HG02678 (cell line): Measurements from ENCODE around the gene CARMIL3.

Experiments used
- ATAC-seq: cut with Tn5 transposase; IDR thresholded peaks from one replicate; pipeline ENCODE4 v1.9.1; 2021; ENCODE audit warnings: mild to moderate bottlenecking, moderate library complexity; ENCODE audit not compliant: unreplicated experiment

The CARMIL3 gene

DNA sequence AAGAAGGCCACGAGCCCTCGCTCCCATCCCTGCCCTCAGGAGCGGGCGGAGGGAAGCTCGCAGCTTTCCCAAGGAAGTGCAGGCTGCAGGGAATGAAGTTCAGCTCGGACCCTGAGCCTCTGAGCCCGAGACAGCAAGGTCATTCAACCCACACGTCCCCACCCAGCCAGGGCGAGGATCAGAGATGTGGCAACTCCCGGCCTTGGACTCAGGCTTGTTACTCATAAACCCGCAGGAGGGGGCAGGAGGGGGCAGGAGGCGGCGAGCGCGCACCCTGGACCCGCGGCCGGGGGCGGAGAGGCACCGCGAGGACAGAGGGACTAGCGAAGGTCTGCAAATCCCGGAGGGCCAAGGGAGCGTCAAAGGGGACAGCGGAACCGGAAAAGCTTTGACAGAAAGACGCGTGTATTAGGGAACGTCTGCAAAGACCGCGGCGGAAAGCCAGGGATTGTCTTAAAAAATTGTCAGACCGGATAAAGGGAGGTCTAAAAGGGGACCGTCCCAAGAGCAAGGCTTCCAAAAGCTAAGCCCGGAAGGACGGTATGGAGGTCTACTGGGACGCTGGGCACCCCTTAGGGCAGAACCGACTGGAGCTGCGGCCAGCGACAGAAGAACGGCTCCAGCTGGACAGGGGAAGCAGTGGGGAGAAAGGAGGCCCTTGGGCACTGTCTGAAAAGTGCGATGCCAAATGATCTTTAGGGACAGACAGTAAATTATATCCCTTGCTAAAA, 62.2 kb downstream of the CARMIL3 start:
- ATAC-seq: peak; percentile 27

DNA sequence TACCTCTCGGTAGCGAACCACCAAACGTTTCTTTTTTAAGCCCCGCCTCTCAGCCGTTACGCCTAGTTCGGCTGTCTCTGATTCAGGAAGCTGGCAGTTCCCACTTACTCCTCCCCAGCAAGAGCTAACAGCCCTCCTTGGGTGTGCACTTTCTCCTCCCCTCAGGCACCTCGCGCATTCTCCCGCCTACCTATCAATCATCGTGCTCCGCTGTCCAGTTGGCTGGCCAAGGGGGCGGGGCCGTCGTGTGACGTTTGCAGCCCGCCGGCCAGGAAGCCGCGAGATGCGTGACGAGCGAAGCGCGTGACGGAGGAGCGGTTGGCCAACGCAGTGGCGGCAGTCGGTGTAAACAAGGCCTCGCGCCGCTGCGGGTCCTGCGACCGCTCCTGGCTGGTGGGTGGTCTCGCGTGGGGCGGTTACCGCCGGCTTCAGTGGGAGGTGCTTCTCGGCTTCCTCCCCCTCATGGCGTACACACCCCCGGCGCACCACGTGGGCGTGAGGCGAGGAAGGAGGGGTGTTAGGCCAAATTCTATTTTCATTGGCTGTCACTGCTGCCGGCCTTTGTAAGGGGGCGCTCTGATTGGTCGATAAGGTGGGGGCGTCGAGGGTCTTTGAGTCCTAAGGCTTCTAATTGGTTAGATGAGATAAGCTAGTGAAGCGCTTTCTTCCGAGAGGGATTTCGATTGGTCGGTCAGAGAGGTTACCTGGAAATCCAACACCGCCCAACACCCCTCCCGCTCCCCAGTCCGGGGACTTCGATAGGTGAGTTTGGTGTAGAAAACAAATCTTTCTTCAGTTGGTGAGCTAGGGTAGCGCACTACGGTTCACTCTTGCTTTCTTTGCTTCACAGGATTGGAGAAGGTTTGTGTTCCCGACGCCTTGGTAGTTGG, 63.0 kb downstream of the CARMIL3 start, which contains the start of the genes DCAF11 and NRL:
Gene DCAF11, plus strand, starts transcription at position 246 of the 890 bp plus-strand sequence. CDS start 818 bp downstream, outside the sequence.
Gene NRL, minus strand, starts transcription at position 418 of the 890 bp plus-strand sequence. CDS start 32,101 bp downstream, outside the sequence.
- ATAC-seq: peak; percentile 82

DNA sequence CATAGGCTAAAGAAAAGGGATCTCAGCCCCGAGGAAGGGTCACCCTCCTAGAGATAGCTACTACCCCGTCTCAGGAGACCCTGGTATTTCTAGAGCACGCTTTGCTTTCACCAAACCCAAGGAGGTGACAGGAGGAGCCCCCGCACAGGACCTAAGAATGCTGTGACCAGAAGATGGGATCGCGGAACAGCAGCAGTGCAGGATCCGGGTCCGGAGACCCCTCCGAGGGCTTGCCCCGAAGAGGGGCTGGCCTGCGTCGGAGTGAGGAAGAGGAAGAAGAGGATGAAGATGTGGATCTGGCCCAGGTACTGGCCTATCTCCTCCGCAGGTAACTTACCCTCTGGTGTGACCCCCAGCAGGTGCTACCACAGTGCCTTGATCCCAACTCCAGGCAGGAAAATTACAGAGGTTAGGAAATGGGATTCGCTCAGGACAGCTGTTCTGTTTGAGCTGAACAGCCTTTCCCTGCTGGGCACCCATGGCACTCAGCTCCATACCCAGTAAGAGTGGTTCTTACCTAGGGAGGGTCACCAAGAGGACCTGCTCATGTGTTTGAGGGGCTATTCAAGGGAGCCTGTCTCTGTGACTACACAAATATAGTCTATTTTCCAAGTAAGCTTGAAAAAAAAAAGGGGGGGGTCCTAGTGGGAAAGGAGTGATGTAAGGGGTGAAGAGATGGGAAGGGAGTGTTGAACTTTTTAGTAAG, 63.8 kb downstream of the CARMIL3 start:
- no peak for ATAC-seq

DNA sequence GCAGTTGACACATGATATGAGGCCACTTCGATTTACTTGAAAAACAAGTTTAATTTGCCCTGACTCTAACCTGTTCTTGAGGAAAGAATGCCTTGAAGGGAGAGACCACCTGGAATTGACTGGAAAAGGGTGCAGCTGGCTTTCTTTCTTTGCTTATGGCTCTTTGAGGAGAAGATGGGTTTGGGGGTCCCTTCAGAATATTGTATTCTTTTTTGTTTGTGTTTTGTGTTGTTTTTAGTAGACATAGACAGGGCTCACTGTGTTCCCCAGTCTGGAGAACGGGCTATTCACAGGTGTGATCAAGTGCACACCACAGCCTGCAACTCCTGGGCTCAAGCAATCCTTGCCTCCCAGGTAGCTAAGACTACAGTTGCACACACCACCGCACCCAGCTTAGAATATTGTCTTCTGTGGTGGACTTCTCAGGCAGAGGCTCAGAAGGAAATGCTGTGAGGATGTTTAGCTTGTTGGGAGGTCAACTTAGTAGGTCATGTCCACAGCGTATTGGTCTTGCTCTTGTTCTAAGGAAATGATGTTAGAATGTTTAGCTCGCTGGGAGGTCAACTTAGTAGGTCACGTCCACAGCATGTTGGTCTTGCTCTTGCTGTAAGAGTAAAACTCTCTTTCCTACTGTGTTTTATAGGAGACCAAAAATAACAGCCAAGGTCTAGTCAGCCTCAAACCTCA, 64.5 kb downstream of the CARMIL3 start:
- ATAC-seq: no peak

DNA sequence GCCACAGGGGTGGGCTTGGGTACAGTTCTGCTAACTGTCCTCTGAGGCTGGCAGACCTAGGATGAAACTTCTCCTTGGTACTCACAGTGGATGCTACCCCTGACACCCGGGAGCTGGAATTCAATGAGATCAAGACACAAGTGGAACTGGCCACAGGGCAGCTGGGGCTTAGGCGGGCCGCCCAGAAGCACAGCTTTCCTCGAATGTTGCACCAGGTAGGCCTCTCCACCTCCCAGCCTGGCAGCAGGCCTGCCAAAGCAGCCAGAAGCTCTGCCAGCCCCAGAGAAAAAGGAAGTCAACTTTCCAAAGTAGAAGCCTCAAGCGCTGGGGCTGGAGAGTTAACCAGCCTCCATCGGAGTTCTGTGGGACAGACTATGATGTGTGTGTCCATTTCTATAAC, 65.4 kb downstream of the CARMIL3 start:
- no peak for ATAC-seq
